ENCODE results near the gene DPP6.

DPP6 gene

DNA sequence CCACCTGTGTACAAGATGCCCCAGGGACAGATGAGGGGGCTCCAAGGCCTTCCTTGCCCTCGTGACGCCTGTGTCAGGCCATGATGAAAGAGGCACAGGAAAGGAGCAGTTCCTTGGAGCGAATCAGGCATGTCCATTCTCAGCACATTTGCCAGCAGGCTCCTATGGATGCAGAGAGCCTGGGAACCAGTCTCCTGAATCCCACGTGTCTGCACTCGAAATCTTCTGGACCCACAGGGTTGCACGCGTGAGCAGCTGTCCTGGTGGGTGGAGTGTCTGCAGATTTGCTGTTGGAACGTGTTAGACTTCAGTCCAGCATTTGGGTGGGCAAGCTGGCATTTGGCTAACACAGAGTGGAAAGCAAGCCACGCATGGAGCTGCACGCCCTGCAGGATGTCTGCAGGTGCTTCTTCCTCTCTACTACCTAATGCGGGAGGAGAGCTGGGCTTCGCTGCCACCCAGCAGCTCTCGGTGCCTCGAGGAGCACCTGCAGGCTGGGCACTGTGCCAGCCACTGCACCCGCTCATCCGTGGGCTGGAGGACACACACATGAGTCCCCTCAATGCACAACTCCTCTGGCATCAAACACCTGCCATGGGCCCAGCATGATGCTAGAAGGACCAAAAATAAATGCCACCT is 810.1 kb downstream of the DPP6 start:
- H3K4me3 ChIP-seq (ENCODE audit: control insufficient read depth, low read depth, low read length): no peak overlapping the region
- TF ChIP-seq, protein P1, sequence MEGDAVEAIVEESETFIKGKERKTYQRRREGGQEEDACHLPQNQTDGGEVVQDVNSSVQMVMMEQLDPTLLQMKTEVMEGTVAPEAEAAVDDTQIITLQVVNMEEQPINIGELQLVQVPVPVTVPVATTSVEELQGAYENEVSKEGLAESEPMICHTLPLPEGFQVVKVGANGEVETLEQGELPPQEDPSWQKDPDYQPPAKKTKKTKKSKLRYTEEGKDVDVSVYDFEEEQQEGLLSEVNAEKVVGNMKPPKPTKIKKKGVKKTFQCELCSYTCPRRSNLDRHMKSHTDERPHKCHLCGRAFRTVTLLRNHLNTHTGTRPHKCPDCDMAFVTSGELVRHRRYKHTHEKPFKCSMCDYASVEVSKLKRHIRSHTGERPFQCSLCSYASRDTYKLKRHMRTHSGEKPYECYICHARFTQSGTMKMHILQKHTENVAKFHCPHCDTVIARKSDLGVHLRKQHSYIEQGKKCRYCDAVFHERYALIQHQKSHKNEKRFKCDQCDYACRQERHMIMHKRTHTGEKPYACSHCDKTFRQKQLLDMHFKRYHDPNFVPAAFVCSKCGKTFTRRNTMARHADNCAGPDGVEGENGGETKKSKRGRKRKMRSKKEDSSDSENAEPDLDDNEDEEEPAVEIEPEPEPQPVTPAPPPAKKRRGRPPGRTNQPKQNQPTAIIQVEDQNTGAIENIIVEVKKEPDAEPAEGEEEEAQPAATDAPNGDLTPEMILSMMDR (conservative IDR thresholded peaks at IDR 0.05; ENCODE audit: control insufficient read depth, insufficient read depth, low read depth, low read length): no peak
- DNase-seq (ENCODE audit: low read depth): no peak

DNA sequence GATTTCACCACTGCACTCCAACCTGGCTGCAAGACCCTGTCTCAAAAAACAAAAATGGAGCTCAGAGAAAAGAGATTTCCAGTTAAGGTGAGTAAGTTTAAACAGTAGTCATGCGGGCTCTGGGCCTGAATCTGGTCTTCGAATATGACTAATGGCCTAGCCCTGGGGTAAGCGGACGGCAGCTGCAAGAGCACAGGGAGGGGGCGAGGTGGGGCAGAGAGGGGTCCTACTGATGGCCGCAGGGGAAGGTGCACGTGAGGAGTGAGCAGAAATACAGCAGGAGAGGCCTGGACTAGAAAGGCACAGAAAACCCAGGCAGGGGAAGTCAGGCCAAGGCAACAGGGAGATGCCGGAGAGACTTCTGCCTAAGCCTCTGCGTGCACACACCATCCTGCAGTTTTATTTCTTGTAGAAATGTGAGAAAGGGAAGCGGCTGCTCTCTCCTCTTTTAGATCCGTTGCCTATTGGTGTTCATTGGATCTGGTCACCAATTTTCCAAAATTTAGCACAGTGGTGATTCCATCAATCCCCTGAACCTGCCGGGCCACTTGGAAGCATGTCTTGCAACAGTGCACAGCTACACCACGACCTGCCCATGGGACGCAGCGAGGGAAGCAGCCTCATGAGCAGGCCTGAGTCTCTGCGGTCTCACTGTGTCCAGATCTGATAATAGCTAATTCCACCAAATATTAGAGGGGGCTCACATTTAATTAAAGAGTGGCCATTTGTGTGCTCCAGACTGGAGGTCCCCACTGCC is 811.7 kb downstream of the DPP6 start:
- TF ChIP-seq, protein P1 (conservative IDR thresholded peaks at IDR 0.05; ENCODE audit: control insufficient read depth, insufficient read depth, low read depth, low read length): no peak
- no peak for DNase-seq (ENCODE audit: low read depth)
- no peak overlapping the region for H3K4me3 ChIP-seq (ENCODE audit: control insufficient read depth, low read depth, low read length)

DNA sequence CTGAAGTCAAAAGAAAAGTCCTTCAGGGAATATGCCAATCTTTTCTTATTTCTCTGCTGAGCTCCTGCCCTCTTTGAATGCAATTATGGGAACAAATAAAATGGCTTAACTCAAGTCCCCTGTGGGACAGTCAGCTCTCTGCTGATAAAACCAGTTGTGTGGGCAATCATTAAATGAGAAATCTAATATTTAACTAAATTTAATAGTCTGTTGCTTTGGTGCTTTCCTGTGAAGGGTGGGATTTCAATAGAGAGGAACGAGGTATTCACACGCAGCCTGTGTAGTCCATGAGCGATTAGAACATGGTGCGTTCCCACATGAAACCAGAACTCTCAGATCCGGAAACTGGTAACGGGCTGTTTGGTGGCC is 812.3 kb downstream of the DPP6 start:
- DNase-seq (ENCODE audit: low read depth): no peak
- TF ChIP-seq, protein P1 (conservative IDR thresholded peaks at IDR 0.05; ENCODE audit: control insufficient read depth, insufficient read depth, low read depth, low read length): no peak
- no peak overlapping the region for H3K4me3 ChIP-seq (ENCODE audit: control insufficient read depth, low read depth, low read length)

DNA sequence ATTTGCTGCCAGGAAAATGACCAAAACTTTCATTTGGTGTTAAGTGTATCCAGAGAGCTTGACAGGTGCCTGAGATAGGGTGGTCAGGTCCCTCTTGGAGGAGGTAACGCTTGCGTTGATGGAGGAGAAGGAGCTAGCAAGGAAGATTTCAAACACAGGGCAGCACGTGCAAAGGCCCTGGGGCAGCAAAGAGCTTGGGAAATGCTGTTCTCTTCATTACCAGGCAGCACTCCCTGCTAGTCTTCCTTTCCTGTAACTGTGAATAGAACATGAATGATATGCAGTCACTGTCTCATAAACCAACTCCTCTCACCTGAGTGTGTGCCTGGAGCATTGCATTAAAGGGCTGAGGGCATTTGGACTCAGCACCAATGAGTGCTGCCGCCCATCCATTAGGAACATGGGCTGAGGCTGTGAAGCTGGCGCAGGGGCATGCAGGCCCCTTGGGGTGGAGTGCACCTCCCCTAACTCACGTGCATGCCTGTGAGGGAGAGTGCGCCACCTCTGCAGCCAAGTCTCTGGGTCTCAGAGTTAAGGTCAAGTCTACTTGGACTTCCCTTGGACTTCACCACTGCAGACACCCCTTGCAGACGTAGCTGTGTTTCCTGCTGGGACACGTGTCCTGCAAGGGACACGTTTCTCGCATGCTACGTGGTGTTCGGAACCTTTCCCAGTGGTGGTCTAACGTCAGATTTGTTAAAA is 813.9 kb downstream of the DPP6 start:
- H3K4me3 ChIP-seq (ENCODE audit: control insufficient read depth, low read depth, low read length): no peak overlapping the region
- no peak for DNase-seq (ENCODE audit: low read depth)
- TF ChIP-seq, protein P1 (conservative IDR thresholded peaks at IDR 0.05; ENCODE audit: control insufficient read depth, insufficient read depth, low read depth, low read length): no peak

DNA sequence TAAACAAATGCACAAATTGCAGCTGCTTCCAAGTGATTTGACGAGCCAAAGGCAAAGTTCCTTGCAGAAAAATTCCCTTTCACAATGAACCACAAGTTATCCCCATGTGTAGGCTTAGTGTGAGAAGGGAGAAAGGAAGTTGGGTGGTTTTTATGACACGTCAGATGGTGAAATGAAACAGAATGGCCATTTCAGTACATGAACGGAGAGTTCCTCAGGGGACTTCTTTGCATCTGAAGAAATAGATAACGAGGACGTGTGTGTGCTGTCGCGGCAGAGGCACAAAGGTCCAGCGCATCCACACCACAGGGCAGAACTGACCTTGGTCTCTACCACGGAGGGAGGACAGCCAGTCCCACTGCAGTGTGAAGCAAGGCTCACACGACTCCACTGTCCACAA is 814.9 kb downstream of the DPP6 start:
- TF ChIP-seq, protein P1 (conservative IDR thresholded peaks at IDR 0.05; ENCODE audit: control insufficient read depth, insufficient read depth, low read depth, low read length): no peak
- H3K4me3 ChIP-seq (ENCODE audit: control insufficient read depth, low read depth, low read length): no peak overlapping the region
- no peak for DNase-seq (ENCODE audit: low read depth)

DNA sequence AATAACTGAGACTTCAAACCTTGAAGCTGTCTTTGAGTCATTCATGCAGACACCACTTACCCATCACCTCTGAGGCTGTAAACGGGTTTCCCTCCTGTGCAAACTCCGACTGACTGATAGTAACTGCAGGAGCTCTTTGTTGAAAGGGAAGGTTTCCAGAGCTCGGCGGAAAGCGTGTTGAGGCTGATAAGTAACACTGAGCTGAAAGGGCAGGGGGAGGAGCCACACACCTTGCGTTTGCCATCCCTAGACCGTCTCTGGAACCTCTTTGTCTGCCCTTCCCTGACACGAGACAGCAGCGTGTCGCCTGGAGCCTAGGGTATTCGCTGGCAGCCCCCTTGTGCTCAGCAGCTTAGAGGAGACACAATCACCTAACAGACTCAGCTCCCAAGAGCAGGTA is 816.7 kb downstream of the DPP6 start:
- H3K4me3 ChIP-seq (ENCODE audit: control insufficient read depth, low read depth, low read length): no peak overlapping the region
- TF ChIP-seq, protein P1 (conservative IDR thresholded peaks at IDR 0.05; ENCODE audit: control insufficient read depth, insufficient read depth, low read depth, low read length): no peak
- DNase-seq (ENCODE audit: low read depth): no peak

Measured in fibroblast of mammary gland (primary cell).